Mammary epithelial cell (primary cell): ENCODE results near the gene CCNK.

Source experiments
- EZH2 ChIP-seq: IDR thresholded peaks from 2 replicates; pipeline ENCODE4 v1.6.1; 2012; ENCODE audit warnings: low read length, inconsistent platforms, borderline replicate concordance
- TF ChIP-seq, protein P1 (sequence below), 2 donors: IDR thresholded peaks in 1 of 2; conservative IDR thresholded peaks in 1 of 2; 2 replicates each; pipeline ENCODE4 v1.5.1; 2011 to 2012; ENCODE audit warnings: inconsistent platforms in 2 of 2, low read length in 2 of 2, mild to moderate bottlenecking in 2 of 2, control low read depth in 1 of 2, low read depth in 1 of 2; ENCODE audit not compliant: insufficient read depth in 1 of 2; ENCODE audit errors: extremely low read depth in 1 of 2

DNA sequence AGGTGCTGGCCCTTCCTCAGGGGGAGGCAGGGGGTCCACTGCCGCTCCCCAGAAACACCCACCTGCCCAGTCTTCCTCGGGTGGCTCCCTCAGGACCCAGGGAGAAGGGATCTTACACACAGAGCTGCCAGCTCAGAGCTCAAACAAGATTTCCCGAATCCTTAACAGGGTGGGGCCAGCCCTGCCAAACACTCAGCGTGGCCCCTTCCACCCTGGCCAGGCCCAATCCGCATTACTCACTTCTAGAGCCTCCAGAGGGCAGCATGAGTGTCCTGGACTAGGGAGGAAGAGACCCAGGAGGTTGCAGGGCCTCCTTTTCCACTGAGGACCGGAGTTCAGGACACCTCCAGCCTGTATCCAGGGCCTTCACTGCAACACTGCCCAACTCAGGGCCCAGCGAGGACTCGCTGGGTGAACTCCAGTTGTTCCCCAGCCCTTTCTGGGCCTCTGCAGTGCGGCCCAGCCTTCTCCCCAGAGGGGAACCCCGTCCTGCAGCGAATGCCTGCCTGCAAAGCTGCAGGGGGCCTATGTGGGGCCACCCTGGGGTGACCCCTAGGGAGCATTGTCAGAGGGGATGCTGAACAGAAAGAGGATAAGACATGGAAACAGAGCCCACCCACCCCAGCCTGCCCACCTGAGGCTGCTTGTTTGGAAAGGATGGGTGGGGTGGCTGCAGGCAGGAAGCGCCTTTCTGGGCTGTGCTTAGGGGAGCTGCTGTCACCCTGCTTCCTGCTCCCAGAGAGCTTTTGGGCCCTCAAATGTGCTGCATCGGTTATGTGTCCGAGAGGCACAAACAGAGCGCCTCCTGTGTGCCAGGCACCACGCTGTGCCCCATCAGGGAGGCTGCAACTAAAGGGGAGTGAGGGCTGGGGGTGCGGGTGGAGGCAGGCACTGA is 43.8 kb downstream of the CCNK start:
- TF ChIP-seq, protein P1, sequence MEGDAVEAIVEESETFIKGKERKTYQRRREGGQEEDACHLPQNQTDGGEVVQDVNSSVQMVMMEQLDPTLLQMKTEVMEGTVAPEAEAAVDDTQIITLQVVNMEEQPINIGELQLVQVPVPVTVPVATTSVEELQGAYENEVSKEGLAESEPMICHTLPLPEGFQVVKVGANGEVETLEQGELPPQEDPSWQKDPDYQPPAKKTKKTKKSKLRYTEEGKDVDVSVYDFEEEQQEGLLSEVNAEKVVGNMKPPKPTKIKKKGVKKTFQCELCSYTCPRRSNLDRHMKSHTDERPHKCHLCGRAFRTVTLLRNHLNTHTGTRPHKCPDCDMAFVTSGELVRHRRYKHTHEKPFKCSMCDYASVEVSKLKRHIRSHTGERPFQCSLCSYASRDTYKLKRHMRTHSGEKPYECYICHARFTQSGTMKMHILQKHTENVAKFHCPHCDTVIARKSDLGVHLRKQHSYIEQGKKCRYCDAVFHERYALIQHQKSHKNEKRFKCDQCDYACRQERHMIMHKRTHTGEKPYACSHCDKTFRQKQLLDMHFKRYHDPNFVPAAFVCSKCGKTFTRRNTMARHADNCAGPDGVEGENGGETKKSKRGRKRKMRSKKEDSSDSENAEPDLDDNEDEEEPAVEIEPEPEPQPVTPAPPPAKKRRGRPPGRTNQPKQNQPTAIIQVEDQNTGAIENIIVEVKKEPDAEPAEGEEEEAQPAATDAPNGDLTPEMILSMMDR (conservative IDR thresholded peaks at IDR 0.05 in 1 of 2, IDR thresholded peaks at IDR 0.05 in 1 of 2; ENCODE audit: extremely low read depth in 1 of 2, insufficient read depth in 1 of 2, low read depth in 1 of 2, low read length in 2 of 2), result peak in 1 of 2 donors; percentile 32
- no peak for TF ChIP-seq EZH2
